Hepatocyte (in vitro differentiated cells): ENCODE results near the gene GPR78. TPM values are rescaled to one million over a fixed set of nuclear protein-coding genes. Genes with fewer than 3 reads are reported as not detected.

Experiments used
- DNase-seq: peaks from one replicate; pipeline ENCODE4 v3.0.0-alpha.2; 2016; ENCODE audit warnings: low spot score
- H2AFZ ChIP-seq: fragments of 200-600 bp; sonication (generic); 2 replicates; pipeline ENCODE4 v1.6.0; 2016; ENCODE audit warnings: antibody characterized with exemption, mild to moderate bottlenecking
- H3K27ac ChIP-seq: fragments of 200-600 bp; sonication (generic); 2 replicates; pipeline ENCODE4 v1.5.1; 2016; ENCODE audit warnings: mild to moderate bottlenecking
- H3K27me3 ChIP-seq: fragments of 200-600 bp; sonication (generic); 2 replicates; pipeline ENCODE4 v1.6.1; 2016
- H3K36me3 ChIP-seq: fragments of 200-600 bp; sonication (generic); replicated peaks from 2 replicates; pipeline ENCODE4 v1.5.1; 2016; ENCODE audit warnings: low read depth; ENCODE audit not compliant: insufficient read depth
- H3K4me1 ChIP-seq: fragments of 200-600 bp; sonication (generic); 2 replicates; pipeline ENCODE4 v1.5.1; 2016; ENCODE audit warnings: mild to moderate bottlenecking, moderate library complexity; ENCODE audit not compliant: insufficient read depth
- H3K4me2 ChIP-seq: fragments of 200-600 bp; sonication (generic); 2 replicates; pipeline ENCODE4 v1.6.0; 2016
- H3K4me3 ChIP-seq: fragments of 200-600 bp; sonication (generic); 2 replicates; pipeline ENCODE4 v1.5.1; 2016; ENCODE audit warnings: mild to moderate bottlenecking
- H3K79me2 ChIP-seq: fragments of 200-600 bp; sonication (generic); 2 replicates; pipeline ENCODE4 v1.6.0; 2017; ENCODE audit warnings: mild to moderate bottlenecking
- H3K9me2 ChIP-seq: fragments of 200-600 bp; sonication (generic); replicated peaks from 2 replicates; pipeline ENCODE4 v1.6.0; 2017; ENCODE audit warnings: mild to moderate bottlenecking; ENCODE audit not compliant: insufficient read depth
- H3K9me3 ChIP-seq: fragments of 200-600 bp; sonication (generic); 2 replicates; pipeline ENCODE4 v1.5.1; 2016; ENCODE audit warnings: low read depth, mild to moderate bottlenecking
- H4K20me1 ChIP-seq: fragments of 200-600 bp; sonication (generic); 2 replicates; pipeline ENCODE4 v1.6.0; 2016; ENCODE audit warnings: mild to moderate bottlenecking; ENCODE audit not compliant: insufficient read depth, poor library complexity, severe bottlenecking
- CTCF ChIP-seq: fragments of 200-600 bp; sonication (generic); IDR thresholded peaks from 2 replicates; pipeline ENCODE4 v1.5.1; 2016; ENCODE audit warnings: antibody characterized with exemption, mild to moderate bottlenecking; ENCODE audit not compliant: poor library complexity
- EZH2 ChIP-seq: fragments of 200-600 bp; sonication (generic); IDR thresholded peaks from 2 replicates; pipeline ENCODE4 v1.6.1; 2016; ENCODE audit warnings: antibody characterized with exemption, mild to moderate bottlenecking, borderline replicate concordance
- EZH2phosphoT487 ChIP-seq: fragments of 200-600 bp; sonication (generic); IDR thresholded peaks from one replicate; pipeline ENCODE4 v1.6.1; 2018; ENCODE audit warnings: antibody characterized with exemption, mild to moderate bottlenecking, low read depth, moderate library complexity; ENCODE audit not compliant: unreplicated experiment, severe bottlenecking
- WGBS: methylation state at CpG from one replicate; pipeline ENCODE4 v1.1.6; 2016; ENCODE audit warnings: low lambda C conversion rate; ENCODE audit errors: missing lambda C conversion rate; 5-methylcytosine and 5-hydroxymethylcytosine counted together
- polyA plus RNA-seq: library from polyadenylated mRNA; unstranded; fragments of >200 nt; fragmentation: Nextera tagmentation; extraction: Ambion mirVana; gene quantifications from 2 replicates; pipeline ENCODE4 v1.2.1, GENCODE V29; 2016
- total RNA-seq: library from RNA; depleted of rRNA; stranded (reverse); fragments of >200 nt; gene quantifications from 2 replicates; pipeline ENCODE4 v1.2.3, GENCODE V29; 2014

The GPR78 gene
- total and polyA plus RNA-seq, 2 experiments from 2014 or later, result 0.28 to 1.0 TPM

GRCh38 chr4:8597319-8597718 is 17.1 kb downstream of the GPR78 start:
- Histone ChIP-seq H3K9me3 (no peaks in the 10 kb centered on the region), H3K4me1 (peaks cover 15% of the 10 kb centered on the region), H3K4me2 (no peak overlapping the region), H3K79me2 (peaks cover 2% of the 10 kb centered on the region), H3K27ac (no peak overlapping the region), H3K4me3 (no peak overlapping the region), H3K9me2 (no peaks in the 10 kb centered on the region), H2AFZ (no peak overlapping the region), H3K27me3 (peaks cover 12% of the 10 kb centered on the region), H3K36me3 (no peaks in the 10 kb centered on the region), H4K20me1 (peaks cover 5% of the 10 kb centered on the region)
- TF ChIP-seq CTCF, result no peak
- no peak for TF ChIP-seq EZH2phosphoT487
- 79% methylated on average over 13 of the region's 13 CpGs for WGBS
- no peak for DNase-seq

DNA sequence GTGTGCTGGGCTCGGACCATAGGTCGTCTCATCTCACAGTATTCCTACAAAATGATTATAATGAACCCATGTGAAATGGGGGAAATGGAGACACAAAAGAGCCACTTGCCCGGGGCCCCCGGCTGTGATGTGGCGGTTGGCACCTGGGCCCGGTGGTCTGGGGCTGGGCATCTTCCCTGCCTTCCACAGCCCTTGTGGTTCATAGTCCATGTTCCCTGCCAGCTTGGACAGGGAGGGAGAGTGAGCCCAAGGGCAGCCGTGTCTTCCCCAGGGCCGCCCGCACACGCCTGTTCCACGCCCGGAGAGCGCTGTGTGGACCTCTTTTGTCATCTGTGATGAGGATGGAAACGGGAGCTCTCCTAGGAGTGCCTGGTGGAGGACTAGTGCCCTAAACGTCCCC is 17.6 kb downstream of the GPR78 start:
- 97% methylated on average over 14 of the region's 15 CpGs for WGBS
- DNase-seq, result no peak

GRCh38 chr4:8598391-8599090 is 18.3 kb downstream of the GPR78 start:
- TF ChIP-seq EZH2 (no peak), EZH2phosphoT487 (no peak), CTCF (no peak)
- Histone ChIP-seq H3K4me1 (peaks cover 8% of the 10 kb centered on the region), H3K4me3 (no peak overlapping the region), H3K27me3 (peaks cover 3% of the 10 kb centered on the region), H2AFZ (no peak overlapping the region), H3K27ac (no peak overlapping the region), H4K20me1 (peaks cover 5% of the 10 kb centered on the region), H3K79me2 (peaks cover 2% of the 10 kb centered on the region), H3K9me2 (no peaks in the 10 kb centered on the region), H3K4me2 (no peak overlapping the region), H3K9me3 (no peaks in the 10 kb centered on the region), H3K36me3 (no peaks in the 10 kb centered on the region)
- no peak for DNase-seq
- 90% methylated on average over 17 of the region's 19 CpGs for WGBS

More for the DNA sequence above, 17.6 kb downstream of the GPR78 start:
- Histone ChIP-seq H3K36me3 (no peaks in the 10 kb centered on the region), H3K79me2 (peaks cover 2% of the 10 kb centered on the region), H3K27ac (no peak overlapping the region), H4K20me1 (peaks cover 5% of the 10 kb centered on the region), H3K9me3 (no peaks in the 10 kb centered on the region), H3K9me2 (no peaks in the 10 kb centered on the region), H2AFZ (no peak overlapping the region), H3K4me3 (no peak overlapping the region), H3K27me3 (peaks cover 10% of the 10 kb centered on the region), H3K4me2 (no peak overlapping the region), H3K4me1 (peaks cover 12% of the 10 kb centered on the region)
- TF ChIP-seq CTCF, result no peak
- no peak for TF ChIP-seq EZH2phosphoT487
- TF ChIP-seq EZH2, result no peak
